HG03442 (cell line): ENCODE results near the gene ME3.
"Not testable (repeated sequence)": the region's sequence is repeated elsewhere in the genome, so short reads cannot be mapped to it uniquely, and the experiment has no call there.

ENCODE experiments used
- ATAC-seq: cut with Tn5 transposase; IDR thresholded peaks from one replicate; pipeline ENCODE4 v1.9.1; 2021; ENCODE audit warnings: mild to moderate bottlenecking, moderate library complexity; ENCODE audit not compliant: unreplicated experiment

The ME3 gene

DNA sequence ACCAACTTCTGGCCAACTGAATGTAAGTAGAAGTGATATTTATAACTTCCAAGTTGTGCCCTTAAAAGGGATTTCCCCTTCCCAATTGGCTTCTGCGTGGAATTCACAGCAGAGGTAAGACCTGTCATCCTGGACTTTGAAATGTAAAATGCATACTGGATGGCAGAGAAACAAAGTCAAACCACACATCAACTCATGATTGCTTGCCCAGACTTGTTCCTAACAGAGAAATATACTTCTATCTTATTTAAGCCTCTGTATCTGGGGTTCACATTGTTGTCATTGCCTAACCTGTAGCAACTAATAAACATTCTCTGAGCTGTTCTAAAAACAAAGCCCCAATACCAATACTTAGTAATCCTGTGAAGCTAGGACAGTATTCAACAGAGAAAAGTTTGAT lies 6.2 kb downstream of the ME3 start:
- no peak for ATAC-seq

DNA sequence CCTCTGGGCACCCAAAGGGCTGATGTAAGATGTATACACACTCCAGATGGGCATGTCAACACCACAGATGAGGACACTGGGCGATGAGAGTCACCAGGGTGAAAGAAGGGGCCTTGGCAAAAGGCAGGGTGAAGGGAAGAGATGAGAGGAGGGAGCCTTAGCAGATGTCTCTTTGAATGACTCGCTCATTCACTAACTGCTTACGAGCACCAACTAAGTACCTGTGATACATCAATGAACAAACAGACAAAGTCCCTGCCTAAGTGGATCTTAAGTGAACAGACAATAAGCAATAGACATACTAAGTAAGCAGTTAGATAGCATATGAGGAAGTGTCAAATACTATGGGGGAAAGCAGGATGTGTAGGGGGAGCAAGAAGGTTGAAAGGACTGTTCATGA lies 7.5 kb downstream of the ME3 start:
- no peak for ATAC-seq

DNA sequence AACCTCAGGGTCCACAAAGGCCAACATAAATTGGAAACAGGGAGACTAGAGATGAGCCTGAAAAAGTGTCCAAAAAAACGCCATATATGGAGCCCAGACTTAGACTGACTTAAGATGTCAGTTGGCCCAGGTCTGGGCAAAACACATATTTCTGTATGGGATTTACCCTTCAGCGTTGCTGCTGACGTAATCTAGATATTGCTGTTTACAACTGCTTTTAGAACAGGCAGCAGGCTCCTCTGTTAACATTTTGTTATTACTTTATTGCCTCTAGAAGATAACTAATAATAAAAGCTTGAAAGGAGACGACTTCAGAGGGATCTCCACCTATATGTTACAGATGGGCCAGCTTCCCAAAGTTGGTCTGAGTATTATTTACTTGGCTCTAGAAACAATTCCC lies 8.7 kb downstream of the ME3 start:
- ATAC-seq, result no peak

DNA sequence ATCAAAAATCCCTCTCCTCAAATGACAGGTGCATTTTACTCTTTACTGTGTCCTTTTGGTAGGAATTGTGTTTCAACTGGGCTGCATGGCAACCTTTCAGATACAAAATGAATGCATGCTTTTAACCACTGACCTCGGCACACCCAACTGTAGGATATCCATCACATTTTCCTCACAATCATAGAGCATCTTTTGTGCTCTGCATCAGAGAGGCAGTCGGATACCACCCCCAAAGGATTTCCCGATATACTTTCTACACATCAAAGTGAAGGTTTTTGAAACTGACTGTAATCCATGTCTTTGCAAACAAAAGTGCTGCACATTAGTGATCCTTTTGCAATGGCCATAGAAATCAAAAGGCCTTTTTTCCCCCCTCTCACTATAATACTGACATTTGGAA lies 9.1 kb downstream of the ME3 start:
- no peak for ATAC-seq

DNA sequence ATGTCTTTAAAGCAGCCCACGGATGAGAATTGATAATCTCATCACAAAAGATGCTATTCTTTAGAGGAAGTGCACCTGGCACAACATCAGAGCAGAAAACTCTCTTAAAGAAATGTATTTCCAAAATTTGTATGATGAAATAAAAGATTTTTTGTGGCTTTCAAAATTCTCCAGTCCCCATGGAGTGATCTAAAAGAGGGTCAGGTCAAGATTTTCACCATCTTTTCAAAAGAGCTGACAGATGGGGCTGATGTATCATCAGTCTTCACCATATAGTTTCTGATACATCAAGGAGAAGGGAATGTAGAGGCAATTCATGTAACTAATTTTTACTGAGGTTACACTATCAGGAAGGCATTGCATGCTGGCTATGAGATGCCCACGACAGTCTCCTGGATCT lies 11.7 kb downstream of the ME3 start:
- ATAC-seq, result no peak

DNA sequence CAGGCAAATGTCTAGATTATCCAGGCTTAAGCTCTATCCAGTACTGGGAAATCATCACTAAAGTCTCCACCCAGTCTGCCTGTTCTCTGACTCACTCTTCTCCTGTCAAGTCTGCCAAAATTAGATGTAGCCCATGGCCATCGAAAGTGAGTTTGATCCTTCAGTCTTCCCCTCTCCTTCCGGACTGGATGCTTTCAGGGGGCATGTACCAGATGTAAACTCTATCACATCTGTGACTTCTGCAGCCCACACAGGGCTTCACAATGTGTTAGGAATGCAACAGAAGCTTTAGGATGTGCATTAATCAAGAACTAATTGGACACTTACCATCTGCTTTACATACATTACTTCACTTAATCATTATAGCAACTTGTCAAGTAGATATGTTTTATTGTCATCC lies 12.3 kb downstream of the ME3 start:
- no peak for ATAC-seq

DNA sequence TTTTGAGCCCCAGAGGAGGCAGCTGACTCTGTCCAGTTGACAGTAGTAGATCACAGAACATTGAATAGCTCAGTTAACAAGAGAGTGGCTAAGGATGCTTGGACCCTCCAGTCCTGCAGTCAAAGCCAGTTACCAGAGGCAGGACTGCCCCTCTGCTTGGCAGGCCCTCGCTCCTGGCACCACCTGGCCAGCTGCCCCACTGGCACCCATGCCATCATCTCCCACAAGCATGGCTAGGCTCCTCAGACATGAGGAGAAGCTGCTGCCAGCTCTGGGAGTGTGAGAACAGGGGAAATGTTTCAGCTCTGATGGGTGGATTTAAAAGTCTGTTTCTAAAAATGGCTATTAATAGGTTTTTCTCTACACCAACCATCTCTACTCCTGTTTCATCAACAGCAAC lies 13.9 kb downstream of the ME3 start:
- no peak for ATAC-seq

DNA sequence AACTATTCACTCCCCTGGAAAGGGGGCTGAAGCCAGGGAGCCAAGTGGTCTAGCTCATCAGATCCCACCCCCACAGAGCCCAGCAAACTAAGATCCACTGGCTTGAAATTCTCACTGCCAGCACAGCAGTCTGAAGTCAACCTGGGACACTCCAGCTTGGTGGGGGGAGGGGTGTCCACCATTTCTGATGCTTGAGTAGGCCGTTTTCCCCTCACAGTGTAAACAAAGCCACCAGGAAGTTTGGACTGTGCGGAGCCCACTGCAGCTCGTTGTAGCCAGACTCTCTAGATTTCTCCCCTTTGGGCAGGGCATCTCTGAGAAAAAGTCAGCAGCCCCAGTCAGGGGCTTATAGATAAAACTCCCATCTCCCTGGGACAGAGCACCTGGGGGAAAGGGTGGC lies 27.2 kb downstream of the ME3 start:
- ATAC-seq, result not testable (repeated sequence)

DNA sequence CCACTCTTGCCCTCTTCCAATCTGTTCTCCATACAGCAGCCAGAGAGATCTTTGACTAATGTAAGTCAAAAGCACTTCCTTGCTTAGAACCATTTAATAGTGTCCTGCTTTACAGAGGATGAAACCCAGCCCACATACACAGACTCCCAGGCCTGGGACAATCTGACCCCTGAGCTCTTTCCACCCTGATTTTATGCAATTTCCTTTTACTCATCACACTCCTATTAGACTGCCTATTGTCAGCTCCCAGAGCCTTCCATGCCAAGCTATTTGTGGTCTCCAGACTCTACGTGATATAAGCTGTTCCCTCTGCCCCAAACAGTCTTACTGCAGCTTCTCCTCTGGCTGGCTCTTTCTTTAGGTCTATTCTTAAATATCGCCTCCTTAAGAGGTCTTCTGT lies 28.1 kb downstream of the ME3 start:
- ATAC-seq, result no peak

DNA sequence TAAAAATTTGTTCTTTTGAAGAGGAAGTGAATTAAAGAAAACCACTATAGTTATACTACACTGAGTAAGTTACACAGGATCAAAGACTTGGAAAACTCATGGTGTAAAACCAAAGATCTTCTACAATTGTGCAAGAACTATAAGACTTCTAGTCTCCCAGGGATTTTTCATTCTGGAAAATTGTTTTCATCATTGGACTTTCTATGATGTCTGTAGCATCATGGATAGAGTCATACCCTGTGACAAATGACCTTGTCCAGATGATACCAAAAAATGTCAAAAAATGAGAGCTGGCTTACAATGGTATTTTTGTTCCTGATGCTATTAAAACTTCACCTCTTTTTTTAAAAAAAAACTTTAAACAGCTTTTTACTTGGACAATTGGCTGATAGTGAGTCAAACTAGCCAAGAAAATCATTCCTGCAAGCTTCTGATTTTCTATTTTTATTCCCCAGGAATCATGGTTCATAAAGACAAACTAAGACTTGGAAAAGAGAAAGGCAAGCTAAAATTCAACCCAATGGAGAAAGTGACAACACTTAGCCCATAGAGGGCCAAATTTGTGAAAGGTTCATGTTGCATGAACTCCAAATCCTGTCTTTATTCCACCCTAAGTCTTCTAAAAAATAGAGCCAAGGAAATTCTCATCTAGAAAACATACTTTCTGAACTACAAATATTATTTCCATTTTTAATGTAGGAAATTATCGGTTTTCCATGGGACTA lies 30.7 kb downstream of the ME3 start:
- ATAC-seq, result no peak

DNA sequence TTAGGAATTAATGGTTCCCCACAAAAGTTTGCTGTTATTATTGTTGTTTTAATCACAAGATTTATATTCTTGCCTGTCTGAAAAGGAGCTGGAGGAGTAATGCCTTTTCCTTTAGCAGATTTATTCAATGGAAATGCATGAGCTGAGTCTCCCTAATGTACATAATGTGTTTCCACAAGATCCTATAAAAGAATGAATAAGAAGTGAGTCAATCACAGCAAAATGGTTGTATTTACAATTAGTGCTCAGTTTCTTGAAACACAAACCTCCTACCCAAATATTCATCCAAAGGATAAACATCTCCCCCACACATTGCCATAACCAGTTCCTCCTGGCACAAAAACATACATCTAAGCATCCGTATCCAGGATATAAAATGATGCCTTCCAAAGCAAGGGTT lies 33.3 kb downstream of the ME3 start:
- ATAC-seq, result no peak

DNA sequence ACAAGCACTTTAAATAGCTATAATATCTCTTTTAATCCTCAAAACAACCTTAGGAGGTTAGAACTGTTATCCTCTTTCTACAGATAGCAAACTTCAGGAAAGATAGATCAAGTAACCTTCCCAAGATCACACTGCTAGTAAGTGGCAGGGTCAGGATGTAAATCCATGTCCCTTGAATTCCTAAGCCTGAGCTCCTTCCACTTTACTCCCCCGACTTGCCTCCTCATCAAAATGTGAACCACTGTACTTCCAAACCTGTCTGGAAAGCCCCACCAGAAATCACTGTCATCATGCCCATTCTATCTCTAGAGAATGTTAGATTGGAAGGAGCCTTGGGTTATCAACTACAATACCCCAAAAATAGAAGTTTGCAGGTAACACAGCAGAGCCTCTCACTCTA lies 33.7 kb downstream of the ME3 start:
- ATAC-seq, result no peak

DNA sequence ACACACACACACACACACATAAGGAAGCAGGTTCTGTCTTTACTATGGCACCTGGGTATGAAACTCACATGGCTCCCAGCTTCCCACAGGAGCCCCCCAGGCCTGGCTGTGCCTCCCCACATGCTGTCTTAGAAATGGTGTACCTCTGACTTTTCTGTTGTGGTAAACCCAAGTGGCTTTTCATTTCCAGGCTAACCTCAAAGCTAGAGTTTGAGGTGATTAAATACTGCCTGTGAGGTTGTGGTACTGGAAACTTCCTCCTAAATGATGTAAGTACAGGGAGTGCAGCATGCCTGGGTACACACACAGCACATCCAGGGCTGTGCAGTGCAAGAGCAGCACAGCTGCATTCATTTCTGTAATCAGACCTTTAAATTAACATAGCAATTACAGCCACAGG lies 34.4 kb downstream of the ME3 start:
- ATAC-seq, result no peak

DNA sequence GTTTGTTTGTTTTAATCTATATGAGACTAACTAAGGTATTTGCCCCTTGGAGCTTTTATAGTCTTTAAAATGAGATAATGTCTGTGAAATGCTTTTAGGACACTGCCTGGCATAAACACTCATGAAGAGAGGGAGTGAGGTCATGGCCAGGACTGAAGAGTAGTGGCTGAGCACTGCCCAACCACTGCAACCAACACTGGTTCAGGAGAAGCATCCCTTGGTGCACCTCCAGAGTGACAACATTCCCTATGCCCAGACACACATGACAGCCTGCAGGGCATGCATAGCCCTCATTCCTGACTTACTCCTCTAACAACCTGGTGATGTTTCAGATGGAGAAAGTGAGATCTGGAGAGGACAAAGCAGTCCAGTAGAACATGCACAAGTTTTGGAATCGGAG lies 36.1 kb downstream of the ME3 start:
- no peak for ATAC-seq

DNA sequence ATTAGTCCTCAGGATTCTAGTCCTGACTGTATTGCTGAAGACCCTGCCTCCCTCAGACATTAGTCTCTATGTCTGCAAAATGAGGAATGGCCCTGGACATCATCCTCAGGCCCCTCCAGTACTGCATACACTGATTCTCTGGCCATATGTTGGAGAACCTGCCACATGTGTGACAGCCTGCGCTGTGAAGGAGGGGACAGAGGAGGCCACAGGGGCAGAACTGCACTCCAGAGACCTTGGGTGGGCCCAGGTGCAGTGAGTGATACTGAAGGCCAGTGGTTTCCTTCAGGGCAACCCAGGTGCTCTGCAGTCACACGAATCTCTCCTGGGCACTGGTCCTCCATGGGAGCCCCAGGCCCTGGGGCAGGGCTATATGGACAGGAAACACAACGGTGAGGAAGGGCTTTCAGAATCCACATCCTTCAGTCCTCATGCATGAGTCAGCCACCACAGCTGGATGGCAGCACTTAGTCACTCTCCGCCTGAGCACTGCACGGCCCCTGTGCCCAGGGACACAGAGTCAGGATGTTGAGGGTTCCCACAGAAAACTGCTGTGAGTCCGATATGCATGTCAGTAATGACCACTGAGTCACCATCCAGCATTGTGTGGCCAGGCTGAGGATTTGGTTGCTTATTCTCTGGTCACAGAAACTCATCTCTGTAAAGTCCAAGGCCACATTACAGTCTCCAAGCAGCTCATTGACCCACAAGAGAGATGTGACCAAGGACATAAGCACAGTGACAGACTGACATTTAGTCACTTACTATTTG lies 39.7 kb downstream of the ME3 start:
- ATAC-seq, result peak; percentile 63

DNA sequence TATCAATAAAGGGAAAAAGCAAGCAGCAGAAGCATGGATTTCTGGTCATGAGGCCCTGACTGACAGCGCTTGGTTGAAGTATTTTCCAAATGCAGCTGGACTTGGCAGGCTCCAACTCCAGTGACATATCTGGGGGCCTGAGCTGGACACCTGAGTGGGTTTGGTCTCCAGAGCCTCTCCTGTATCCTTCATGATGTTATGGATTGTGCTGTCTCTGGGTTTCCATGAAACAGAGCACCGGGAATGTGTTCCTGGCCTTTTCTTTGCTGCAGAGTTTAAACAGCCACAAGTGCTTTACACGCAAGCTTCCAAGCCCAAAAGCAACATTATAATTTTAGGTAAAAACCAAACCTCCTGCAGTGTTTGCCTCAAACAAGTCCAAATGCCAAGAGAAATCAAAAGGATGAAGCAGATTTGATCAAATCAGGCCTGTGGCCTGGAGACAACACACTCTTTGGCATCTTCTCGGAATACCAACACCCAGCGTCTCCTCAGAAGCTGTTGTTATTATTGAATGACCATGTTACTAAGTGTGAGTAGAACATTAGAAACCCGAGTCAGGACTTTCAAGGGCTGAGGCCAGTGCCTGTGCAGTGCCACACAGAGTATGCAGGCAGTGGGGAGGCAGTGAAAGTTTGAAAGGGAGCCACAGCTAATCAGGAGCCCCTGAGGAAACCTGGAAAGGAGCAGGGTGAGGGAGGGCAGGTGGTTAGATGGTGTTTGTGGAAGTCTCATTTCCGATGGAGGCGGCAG lies 42.0 kb downstream of the ME3 start:
- no peak for ATAC-seq

DNA sequence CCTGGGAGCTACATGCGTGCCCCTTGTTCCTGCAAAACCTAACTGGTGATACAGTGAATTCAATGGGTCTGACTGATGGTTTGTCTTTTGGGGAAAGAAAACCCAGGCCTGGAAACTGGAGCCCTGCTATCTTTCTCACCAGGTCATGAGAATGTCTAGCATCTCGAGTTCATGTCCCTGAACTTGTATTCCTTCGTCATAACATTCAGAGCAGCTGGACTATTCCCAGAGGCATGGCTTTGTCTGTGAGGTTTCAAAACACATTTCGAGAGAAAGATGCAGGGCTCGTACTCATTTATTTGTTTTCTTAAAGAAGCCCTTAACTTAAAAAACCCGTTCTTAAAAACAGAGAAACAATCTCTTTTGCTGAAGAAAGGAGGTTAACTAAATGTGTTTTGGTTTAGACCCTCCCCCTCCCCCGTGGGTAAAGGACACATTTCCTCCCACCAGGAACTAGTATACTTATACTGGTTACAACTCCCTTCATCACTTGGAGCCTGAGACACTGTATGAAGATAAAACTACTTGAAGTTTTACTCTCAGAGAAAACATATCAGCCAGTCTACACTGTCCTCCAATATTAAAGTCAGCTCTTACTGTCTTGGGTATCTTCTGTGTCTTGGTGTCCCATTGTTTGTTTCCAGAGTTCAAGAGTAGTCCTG lies 43.2 kb downstream of the ME3 start:
- no peak for ATAC-seq

DNA sequence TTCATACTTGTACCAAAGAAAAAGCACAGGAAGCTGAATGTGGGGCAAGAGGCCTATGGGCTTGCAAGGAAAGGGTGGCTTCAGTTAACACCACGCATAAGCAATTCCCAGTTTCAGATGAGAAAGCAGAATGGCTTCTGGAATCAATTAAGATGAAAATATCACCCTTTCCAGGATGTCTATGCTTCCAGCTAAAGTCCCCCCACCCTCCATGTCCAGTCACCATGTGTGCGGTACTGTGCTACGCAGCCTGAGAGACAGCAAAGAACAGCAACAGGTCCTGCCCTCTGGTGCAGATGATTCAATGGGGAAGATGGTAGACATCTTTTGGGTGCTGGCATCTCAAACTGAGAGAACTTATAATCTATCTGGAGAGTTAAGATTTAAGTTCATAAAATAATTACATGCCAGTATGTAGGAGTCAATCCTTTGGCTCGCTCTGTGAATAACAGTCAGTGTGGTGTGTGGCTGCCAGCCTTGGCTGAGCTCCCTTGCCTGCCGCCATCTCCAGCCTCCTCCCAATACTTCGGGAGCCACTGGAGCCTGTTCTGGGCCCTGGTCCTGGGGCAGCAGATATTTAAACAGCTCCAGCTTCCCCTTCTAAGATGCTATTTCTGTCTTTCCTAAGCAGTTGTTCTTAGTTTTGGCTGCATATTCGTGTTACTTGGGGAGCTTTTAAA lies 44.5 kb downstream of the ME3 start:
- no peak for ATAC-seq

DNA sequence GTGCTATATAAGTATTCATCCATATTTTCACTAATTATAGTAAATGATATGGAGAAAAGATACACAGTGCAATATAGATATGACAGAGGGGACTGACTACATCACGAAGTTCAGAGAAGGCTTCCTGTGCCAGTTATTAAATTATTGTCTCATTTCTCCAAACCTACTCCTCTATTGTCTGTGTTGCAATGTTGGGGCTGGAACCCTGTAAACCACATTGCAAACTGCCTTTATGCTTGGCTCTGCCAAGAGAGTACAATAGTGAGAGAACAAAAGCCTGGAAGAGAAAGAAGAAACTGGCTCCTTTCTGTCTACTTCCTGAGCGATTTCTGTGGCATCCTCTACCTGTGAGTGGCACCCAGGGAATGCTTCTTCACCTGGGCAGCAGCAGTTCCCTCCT lies 46.4 kb downstream of the ME3 start:
- peak; percentile 11 for ATAC-seq

DNA sequence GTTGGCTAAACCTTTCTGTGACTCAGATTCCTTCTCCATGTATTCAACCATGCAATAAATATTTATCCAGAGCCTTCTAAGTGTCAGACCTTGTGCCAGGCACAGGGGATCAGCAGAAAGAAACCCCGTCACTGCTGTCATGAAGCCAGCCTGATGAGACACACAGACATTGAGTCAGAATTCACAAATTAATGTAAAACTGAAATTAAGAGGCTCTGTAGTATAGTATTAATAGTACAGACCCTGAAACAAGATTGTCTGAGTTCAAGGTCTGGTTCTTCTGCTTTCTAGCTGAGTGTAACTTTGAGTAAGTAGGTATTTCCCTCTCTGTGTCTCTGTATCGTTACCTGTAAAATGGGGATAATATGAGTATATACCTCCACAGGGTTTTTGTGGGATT lies 46.9 kb downstream of the ME3 start:
- ATAC-seq, result peak; percentile 67

DNA sequence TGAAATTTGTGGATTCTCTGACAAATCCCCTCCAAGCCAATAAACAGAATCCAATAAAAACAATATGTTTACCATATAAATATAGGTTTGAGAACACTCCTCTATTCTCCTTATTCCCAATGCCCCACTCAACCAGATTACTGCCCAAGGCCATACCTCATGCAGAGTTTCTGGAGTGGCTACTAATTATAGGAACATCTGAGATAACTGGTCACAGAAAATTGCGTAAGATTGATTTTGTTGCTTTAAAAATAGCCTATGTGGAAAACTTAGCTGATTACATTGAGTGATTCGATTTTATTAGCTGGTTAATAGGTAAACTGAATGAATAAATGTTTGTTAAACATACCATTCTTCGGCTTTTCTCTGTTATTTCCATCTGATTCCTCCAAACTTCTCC lies 48.0 kb downstream of the ME3 start:
- no peak for ATAC-seq
